GM21529 (cell line): ENCODE results near the gene KSR1.
A peak's percentile ranks its signal among the peaks of the same experiment; 100 is the strongest.

Experiments
- ATAC-seq: cut with Tn5 transposase; IDR thresholded peaks from one replicate; pipeline ENCODE4 v1.9.1; 2021; ENCODE audit not compliant: unreplicated experiment

KSR1 gene

GRCh38 chr17:27567563-27567859 lies 111.3 kb downstream of the KSR1 start:
- no peak for ATAC-seq

DNA sequence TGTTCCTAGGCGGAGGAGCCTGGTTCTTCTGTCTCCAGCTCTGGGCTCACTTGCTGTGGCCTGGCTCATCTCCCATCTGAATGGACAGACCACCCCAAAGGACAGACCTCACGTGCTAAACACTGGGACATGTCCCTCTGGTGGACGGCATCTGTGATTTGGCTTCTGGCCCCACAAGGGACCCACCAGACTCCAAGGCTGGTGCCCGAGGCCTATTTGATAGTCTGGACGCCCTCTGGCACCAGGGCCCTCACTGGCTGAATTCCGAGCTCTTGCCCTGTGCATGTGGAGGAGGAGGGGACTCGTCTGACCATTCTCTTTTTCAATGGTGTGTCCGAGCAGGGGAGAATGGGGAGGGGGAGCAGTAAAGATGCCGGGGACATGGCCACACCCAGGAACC lies 112.0 kb downstream of the KSR1 start:
- no peak for ATAC-seq

GRCh38 chr17:27568811-27569210 lies 112.6 kb downstream of the KSR1 start:
- ATAC-seq, result no peak

DNA sequence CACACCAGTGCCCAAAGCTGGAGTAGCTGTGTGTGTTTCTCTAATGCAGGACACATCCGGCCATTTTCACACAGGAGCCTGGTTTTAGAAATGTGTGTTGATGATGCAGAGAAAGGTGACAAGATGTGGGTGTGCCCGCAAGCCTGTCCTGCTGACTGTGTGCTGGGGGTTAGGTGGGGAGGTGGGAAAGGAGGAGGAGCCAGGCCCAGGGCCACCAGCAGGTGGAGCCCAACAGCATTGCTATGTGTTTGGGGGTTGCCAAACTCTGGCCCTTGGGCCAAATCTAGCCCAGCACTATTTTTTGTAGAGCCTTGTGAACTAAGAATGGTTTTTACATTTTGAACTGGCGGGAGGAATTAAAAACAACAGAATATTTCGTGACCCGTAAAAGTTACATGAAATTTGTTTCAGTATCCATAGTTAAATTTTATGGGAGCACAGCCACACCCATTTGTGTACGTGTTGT lies 113.0 kb downstream of the KSR1 start:
- ATAC-seq, result no peak

DNA sequence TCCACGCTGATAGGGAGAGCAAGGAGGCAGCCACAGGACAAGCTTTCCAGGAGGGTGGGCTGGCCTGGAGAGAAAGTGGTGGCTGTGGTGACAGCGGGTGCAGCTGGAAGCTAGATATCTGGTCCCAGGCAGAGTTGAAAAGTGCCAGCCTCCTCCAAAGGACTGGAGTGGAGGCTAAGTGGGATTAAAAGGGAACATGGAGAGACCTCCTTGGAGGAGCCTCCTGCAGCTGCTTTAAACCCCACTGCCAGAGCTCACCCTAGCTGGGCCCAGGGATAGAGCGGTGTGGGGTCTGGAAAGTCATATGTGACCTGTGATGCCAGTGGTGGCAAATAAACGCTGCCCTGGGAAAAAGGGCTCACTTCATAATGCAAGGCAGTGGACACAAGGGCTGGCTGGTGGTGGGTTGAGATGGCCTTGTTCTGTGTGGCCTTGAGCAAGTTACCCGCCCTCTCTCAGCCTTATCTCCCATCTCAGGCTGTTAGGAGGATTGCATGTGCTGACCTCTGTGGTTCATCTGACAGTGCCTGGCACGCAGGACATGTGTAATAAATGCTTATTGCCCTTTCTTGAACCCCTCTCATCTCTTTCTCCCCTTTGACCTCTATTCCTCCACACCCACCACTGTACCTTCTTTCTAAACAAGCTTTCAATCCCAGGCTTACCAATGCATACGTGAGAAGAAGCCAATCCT lies 113.8 kb downstream of the KSR1 start:
- no peak for ATAC-seq

- no peak for ATAC-seq
Measured at GRCh38 chr17:27570578-27570914, 114.3 kb downstream of the KSR1 start.

DNA sequence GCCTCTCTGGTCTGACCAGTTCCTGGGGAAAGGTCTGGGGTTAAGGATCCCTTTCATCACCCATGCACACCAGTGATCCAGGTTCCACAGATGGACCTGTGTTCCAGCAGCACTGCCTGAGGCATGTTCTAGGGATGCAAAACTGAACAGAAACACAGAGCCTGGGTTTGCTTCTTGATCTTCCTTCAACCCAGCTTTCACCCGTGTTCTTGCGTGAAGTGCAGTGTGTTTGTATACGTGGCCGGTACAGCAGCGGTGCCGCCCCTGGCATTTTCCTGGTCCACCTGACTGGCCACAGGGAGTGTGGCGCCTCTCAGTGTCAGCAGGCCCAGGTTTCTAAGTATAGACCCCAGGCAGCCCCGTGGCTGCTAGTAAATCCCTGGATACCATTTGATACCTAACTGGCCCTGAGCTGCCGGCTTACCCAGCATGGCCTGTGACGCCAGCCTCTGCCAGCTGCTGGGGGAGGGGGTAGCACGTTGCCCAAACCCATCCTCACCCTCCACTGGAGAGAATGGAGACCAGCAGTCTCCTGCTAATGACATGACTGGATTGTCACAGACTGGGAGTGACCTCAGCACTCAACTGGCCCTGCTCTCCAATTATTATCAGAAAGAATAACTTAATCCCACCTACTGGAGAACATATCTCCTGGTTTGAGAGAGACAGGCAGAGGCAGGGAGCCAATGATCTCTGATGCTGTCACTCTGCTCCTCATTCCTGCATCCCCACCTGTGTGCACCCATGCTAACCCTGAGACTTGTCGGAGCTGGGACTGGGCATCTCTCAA lies 115.5 kb downstream of the KSR1 start:
- no peak for ATAC-seq

DNA sequence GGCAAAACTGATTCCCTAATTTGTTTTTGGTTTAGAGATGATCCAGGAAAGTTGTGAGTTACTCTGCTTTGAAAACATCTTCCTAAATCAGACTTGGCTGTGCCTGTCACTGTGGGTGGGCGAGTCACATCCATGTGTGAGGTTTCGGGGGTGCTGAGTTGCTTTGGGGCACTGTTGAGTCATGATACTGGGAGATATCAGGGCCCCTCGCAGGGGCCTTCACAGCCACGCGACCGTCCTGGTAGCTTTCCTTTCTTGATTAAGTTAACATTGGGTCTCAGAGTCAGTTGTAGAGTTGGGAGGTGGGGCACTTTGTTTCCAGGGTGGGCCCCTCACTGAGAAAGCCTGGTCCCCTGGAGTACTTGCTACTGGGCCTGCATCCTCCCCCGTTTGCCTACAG lies 116.4 kb downstream of the KSR1 start:
- no peak for ATAC-seq

- ATAC-seq, result no peak
Measured at GRCh38 chr17:27573548-27573947, 117.3 kb downstream of the KSR1 start.

DNA sequence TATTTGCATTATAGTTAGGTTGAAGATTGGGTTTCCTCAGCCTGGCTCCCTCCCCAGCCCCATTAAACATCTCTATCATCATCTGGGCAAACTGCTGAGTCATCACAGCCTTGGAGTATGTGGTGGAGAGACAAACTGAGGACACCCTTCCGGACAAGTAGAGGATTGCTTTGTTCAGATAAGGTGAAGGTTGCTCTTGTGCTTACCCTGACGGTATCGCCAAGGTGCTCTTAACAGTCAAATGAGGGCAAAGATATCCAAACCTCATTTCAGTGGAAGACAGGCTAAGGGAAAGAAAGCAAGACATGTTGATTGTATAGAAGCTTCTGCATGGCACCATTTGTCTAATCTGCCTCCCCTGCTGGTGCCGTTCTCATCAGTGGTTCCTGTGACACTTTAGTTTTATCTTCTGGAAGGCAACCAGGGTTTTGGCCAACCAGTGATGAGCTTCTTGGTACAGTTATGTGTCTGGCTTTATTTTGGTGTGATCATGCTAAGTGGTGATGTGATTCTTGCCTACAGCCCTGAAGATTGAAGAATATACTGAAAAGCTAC lies 117.8 kb downstream of the KSR1 start:
- ATAC-seq, result no peak

- no peak for ATAC-seq
Measured at GRCh38 chr17:27575096-27575911, 119.1 kb downstream of the KSR1 start.

GRCh38 chr17:27575912-27576252 lies 119.6 kb downstream of the KSR1 start:
- ATAC-seq, result no peak

DNA sequence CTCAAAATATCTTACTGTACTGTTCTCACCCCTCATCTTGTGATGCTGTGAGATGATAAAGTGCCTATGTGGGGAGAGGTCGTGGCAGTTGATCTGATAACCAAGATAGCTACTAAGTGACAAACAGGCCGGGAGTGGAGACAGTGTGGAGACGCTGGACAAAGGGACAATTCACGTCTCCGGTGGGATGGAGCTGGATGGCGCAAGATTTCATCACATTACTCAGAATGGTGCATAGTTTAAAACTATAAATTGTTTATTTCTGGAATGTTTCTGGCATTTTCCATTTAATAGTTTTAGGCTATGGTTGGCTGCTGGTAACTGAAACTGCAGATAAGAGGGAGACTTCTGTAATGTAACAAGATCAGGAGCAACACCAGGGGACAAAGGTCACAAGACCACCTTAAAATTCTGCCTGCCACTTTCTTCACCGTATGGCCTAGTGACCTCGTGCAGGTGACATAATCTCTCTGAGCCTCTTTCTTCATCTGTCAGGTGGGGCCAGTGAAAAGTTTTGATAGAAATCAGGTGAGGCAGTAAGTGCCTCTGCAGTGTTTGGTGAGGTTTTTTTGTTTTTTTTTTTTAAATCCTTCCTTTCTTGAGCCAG lies 120.3 kb downstream of the KSR1 start:
- no peak for ATAC-seq

- ATAC-seq, result no peak
Measured at GRCh38 chr17:27577121-27577761, 121.0 kb downstream of the KSR1 start.

GRCh38 chr17:27577884-27578717 lies 121.9 kb downstream of the KSR1 start:
- ATAC-seq, result no peak

DNA sequence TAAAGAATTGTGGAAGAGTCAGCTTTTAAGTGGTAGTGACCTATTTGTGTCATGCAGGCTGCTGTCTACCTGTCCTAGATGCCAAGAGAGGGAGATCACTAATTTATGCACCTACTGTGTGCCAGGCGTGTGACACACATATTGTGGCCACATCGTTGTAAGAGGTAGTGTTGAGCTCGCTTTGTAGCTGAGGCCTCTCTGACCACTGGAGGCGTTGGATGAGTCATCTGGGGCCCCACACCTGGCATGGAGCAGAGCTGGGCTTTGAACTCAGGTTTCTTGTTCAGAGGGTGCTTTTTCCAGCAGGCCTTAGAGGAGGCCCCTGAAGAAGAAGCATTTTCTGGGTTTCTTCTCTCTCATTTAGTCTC lies 122.5 kb downstream of the KSR1 start:
- ATAC-seq, result peak; percentile 83

DNA sequence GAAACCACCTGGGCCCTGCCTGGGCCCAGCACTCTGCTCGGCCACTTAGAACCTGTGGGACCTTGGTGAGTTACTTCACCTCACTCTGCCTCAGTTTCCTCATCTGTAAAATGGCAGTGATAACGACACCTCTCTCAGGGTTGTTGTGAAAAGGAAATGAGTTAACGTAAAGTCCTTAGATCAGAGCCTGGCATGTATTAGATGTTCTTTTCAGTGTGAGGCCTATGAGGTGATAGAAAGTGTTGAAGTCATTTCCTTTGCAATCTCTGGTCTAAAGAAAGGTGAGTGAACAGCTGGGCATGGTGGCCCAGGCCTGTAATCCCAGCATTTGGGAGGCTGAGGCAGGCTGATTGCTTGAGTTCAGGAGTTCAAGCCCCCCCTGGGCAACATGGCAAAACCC lies 123.1 kb downstream of the KSR1 start:
- ATAC-seq, result peak; percentile 31

DNA sequence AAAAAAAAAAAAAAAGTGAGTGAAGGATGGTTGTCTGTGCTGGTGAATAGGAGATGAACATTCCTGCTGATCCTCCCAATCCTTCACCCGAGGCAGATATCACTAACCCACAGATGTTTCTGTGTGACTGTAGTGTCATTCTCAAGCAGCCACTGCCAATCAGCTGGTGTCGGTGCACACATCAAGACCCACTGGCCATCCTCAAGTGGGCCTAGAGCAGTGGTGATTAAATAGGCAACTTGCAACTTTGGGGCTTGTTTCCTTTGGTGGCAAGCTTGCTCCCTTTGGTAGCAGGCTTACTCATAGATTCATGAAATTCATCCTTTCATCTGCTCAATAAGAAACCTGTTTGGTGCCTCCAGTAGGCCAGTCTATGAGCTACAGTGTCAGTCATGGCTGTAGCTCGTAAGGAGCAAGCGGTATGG lies 123.7 kb downstream of the KSR1 start:
- ATAC-seq, result no peak

DNA sequence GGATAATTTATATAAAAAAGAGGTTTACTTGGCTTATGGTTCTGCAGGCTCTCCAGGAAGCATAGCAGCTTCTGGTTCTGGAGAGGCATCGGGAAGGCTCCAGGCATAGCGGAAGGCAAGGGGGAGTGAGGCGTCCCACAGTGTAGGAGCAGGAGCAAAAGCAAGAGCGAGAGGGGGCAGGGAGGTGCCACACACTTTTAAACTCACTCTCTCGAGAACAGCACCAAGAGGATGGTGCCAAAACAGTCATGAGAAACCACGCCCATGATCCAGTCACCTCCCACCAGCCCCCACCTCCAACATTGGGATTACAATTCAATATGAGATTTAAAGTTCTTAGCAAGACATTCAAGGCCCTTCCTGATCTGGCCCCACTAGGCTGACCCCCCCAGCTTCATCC lies 124.8 kb downstream of the KSR1 start:
- no peak for ATAC-seq

- no peak for ATAC-seq
Measured at GRCh38 chr17:27582696-27583095, 126.4 kb downstream of the KSR1 start.
